H9 (cell line): ENCODE results near the gene ROBO3. TPM values are rescaled to one million over a fixed set of nuclear protein-coding genes. Genes with fewer than 3 reads are reported as not detected.

Experiments
- DNase-seq: peaks from one replicate; pipeline ENCODE4 v3.0.0-alpha.2; 2017
- H2AFZ ChIP-seq: one replicate; pipeline ENCODE4 v1.6.1; 2013; ENCODE audit warnings: mild to moderate bottlenecking, low read length, control low read depth, moderate library complexity
- H2AK5ac ChIP-seq: 2 replicates; pipeline ENCODE4 v1.6.1; 2013; ENCODE audit warnings: low read length, control low read depth, mixed read lengths; ENCODE audit not compliant: insufficient read length
- H2BK120ac ChIP-seq: one replicate; pipeline ENCODE4 v1.6.1; 2013; ENCODE audit warnings: low read depth, mild to moderate bottlenecking, low read length, control low read depth, inconsistent platforms; ENCODE audit not compliant: poor library complexity, severe bottlenecking
- H2BK12ac ChIP-seq: 2 replicates; pipeline ENCODE4 v1.6.1; 2013; ENCODE audit warnings: low read length, control low read depth, mixed read lengths, low read depth; ENCODE audit not compliant: insufficient read length
- H2BK15ac ChIP-seq: 2 replicates; pipeline ENCODE4 v1.6.1; 2013; ENCODE audit warnings: low read depth, low read length, control low read depth
- H2BK20ac ChIP-seq: one replicate; pipeline ENCODE4 v1.6.1; 2013; ENCODE audit warnings: low read depth, mild to moderate bottlenecking, low read length, control low read depth, inconsistent platforms; ENCODE audit not compliant: poor library complexity, severe bottlenecking
- H2BK5ac ChIP-seq: 2 replicates; pipeline ENCODE4 v1.6.1; 2013; ENCODE audit warnings: low read length, control low read depth, mixed read lengths; ENCODE audit not compliant: insufficient read length
- H3K14ac ChIP-seq: 2 replicates; pipeline ENCODE4 v1.6.1; 2013; ENCODE audit warnings: low read length, control low read depth; ENCODE audit not compliant: insufficient read depth
- H3K18ac ChIP-seq: 2 replicates; pipeline ENCODE4 v1.6.1; 2013; ENCODE audit warnings: low read depth, mild to moderate bottlenecking, mixed read lengths, low read length, control low read depth; ENCODE audit not compliant: insufficient read length
- H3K23ac ChIP-seq: 2 replicates; pipeline ENCODE4 v1.6.1; 2013; ENCODE audit warnings: low read length, control low read depth, mixed read lengths, low read depth; ENCODE audit not compliant: insufficient read length
- H3K23me2 ChIP-seq: 2 replicates; pipeline ENCODE4 v1.6.1; 2013; ENCODE audit warnings: low read depth, mild to moderate bottlenecking, mixed read lengths, low read length, control low read depth; ENCODE audit not compliant: insufficient read length, poor library complexity, severe bottlenecking
- H3K27ac ChIP-seq: 2 replicates; pipeline ENCODE4 v1.5.1; 2013; ENCODE audit warnings: low read length, control low read depth, mixed read lengths, low read depth; ENCODE audit not compliant: insufficient read length
- H3K27me3 ChIP-seq: 2 replicates; pipeline ENCODE4 v1.6.1; 2013; ENCODE audit warnings: low read length, control low read depth, inconsistent platforms; ENCODE audit not compliant: insufficient read depth
- H3K4ac ChIP-seq: 2 replicates; pipeline ENCODE4 v1.6.1; 2013; ENCODE audit warnings: low read depth, mild to moderate bottlenecking, control low read depth, inconsistent platforms, low read length, moderate library complexity
- H3K4me1 ChIP-seq: 2 replicates; pipeline ENCODE4 v1.6.1; 2013; ENCODE audit warnings: low read length, control low read depth, inconsistent platforms; ENCODE audit not compliant: insufficient read depth
- H3K4me2 ChIP-seq: 2 replicates; pipeline ENCODE4 v1.6.1; 2013; ENCODE audit warnings: low read length, control low read depth, mixed read lengths; ENCODE audit not compliant: insufficient read length, insufficient read depth
- H3K56ac ChIP-seq: 2 replicates; pipeline ENCODE4 v1.6.1; 2013; ENCODE audit warnings: low read depth, mild to moderate bottlenecking, mixed read lengths, low read length, control low read depth; ENCODE audit not compliant: insufficient read length
- H3K79me1 ChIP-seq: 2 replicates; pipeline ENCODE4 v1.6.1; 2013; ENCODE audit warnings: low read depth, mild to moderate bottlenecking, moderate library complexity, low read length, control low read depth, inconsistent platforms; ENCODE audit not compliant: insufficient read depth, poor library complexity, severe bottlenecking
- H3K79me2 ChIP-seq: 2 replicates; pipeline ENCODE4 v1.6.1; 2013; ENCODE audit warnings: low read length, control low read depth, inconsistent platforms; ENCODE audit not compliant: insufficient read depth
- H3K9ac ChIP-seq: 2 replicates; pipeline ENCODE4 v1.6.1; 2013; ENCODE audit warnings: low read length, control low read depth, mixed read lengths; ENCODE audit not compliant: insufficient read length; ENCODE audit errors: extremely low read depth
- H3K9me3 ChIP-seq: one replicate; pipeline ENCODE4 v1.6.1; 2013; ENCODE audit warnings: low read depth, low read length, inconsistent platforms; ENCODE audit not compliant: control insufficient read depth
- H3T11ph ChIP-seq: one replicate; pipeline ENCODE4 v1.6.1; 2013; ENCODE audit warnings: mild to moderate bottlenecking, low read length, control low read depth, inconsistent platforms
- H4K20me1 ChIP-seq: one replicate; pipeline ENCODE4 v1.6.1; 2013; ENCODE audit not compliant: control insufficient read depth, insufficient read length, insufficient read depth
- H4K5ac ChIP-seq: 2 replicates; pipeline ENCODE4 v1.6.1; 2013; ENCODE audit warnings: low read depth, mild to moderate bottlenecking, mixed read lengths, low read length, control low read depth; ENCODE audit not compliant: insufficient read length
- H4K8ac ChIP-seq: replicated peaks from 2 replicates; pipeline ENCODE4 v1.6.1; 2013; ENCODE audit warnings: low read length, control low read depth, mixed read lengths, low read depth; ENCODE audit not compliant: insufficient read length
- H4K91ac ChIP-seq: 2 replicates; pipeline ENCODE4 v1.6.1; 2013; ENCODE audit warnings: low read depth, mild to moderate bottlenecking, moderate library complexity, mixed read lengths, low read length, control low read depth; ENCODE audit not compliant: insufficient read length
- H3K27ac Mint-ChIP-seq, 3 experiments: 2 replicates in 2 of 3; 3 replicates in 1 of 3; pipeline ENCODE4 v1.8.0; 2020 to 2021; ENCODE audit warnings: mixed read lengths in 3 of 3, mild to moderate bottlenecking in 1 of 3, moderate library complexity in 1 of 3
- H3K27me3 Mint-ChIP-seq: 2 replicates; pipeline ENCODE4 v1.8.0; 2021; ENCODE audit warnings: low read depth, mild to moderate bottlenecking, moderate library complexity, mixed read lengths
- H3K36me3 Mint-ChIP-seq, 3 experiments: 2 replicates in 2 of 3; 3 replicates in 1 of 3; pipeline ENCODE4 v1.8.0; 2020 to 2021; ENCODE audit warnings: low read depth in 3 of 3, mixed read lengths in 3 of 3; ENCODE audit not compliant: insufficient read depth in 1 of 3
- H3K4me1 Mint-ChIP-seq, 2 experiments: 2 replicates each; pipeline ENCODE4 v1.8.0; 2020; ENCODE audit warnings: mixed read lengths in 2 of 2
- H3K4me3 Mint-ChIP-seq, 2 experiments: 2 replicates in 1 of 2; 3 replicates in 1 of 2; pipeline ENCODE4 v1.8.0; 2020 to 2021; ENCODE audit warnings: mild to moderate bottlenecking in 2 of 2, mixed read lengths in 2 of 2, moderate library complexity in 1 of 2
- H3K9me3 Mint-ChIP-seq, 2 experiments: 2 replicates in 1 of 2; 3 replicates in 1 of 2; pipeline ENCODE4 v1.8.0; 2020; ENCODE audit warnings: mild to moderate bottlenecking in 2 of 2, mixed read lengths in 2 of 2, moderate library complexity in 1 of 2
- CTCF ChIP-seq: fragments of 200-600 bp; sonication (generic); conservative IDR thresholded peaks from 3 replicates; pipeline ENCODE4 v1.8.0; 2021; ENCODE audit warnings: antibody characterized with exemption, mild to moderate bottlenecking
- WGBS: extraction: QIAGEN DNeasy Blood & Tissue Kit; methylation state at CpG from one replicate; pipeline ENCODE4 v1.1.7; 2013; ENCODE audit warnings: missing lambda C conversion rate, low lambda C conversion rate, mixed read lengths; ENCODE audit not compliant: insufficient read length; ENCODE audit errors: extremely low coverage; 5-methylcytosine and 5-hydroxymethylcytosine counted together
- total RNA-seq: library from RNA; stranded (reverse); gene quantifications from 2 replicates; pipeline ENCODE4 v1.2.1, GENCODE V29; 2021

ROBO3 gene
- total RNA-seq, 1 experiment from 2014 or later = 12.6 TPM

GRCh38 chr11:124894606-124895430 is 29.6 kb downstream of the ROBO3 start:
- no peak for DNase-seq
- Mint-ChIP-seq H3K27me3 (peaks cover 15% of the 10 kb centered on the region), H3K4me1 (peaks cover 16 to 17% of the 10 kb centered on the region in 2 experiments), H3K4me3 (no peak overlapping the region), H3K36me3 (no peaks in the 10 kb centered on the region), H3K9me3 (no peaks in the 10 kb centered on the region), H3K27ac (no peak overlapping the region)
- H4K20me1 ChIP-seq = no peaks in the 10 kb centered on the region
- H3K23ac ChIP-seq = no peak overlapping the region
- H2BK15ac ChIP-seq = no peak overlapping the region
- H3K79me2 ChIP-seq = no peaks in the 10 kb centered on the region
- no peak overlapping the region for H2BK5ac ChIP-seq
- H4K91ac ChIP-seq = no peak overlapping the region
- no peak overlapping the region for H3K9ac ChIP-seq
- H3K18ac ChIP-seq = no peak overlapping the region
- no peak overlapping the region for H2BK12ac ChIP-seq
- H3K9me3 ChIP-seq = no peaks in the 10 kb centered on the region
- H2BK20ac ChIP-seq = no peak overlapping the region
- H3K4ac ChIP-seq = no peak overlapping the region
- H3K27ac ChIP-seq = no peak overlapping the region
- no peak overlapping the region for H3K14ac ChIP-seq
- WGBS = no CpG with 5 or more reads among the region's 4 CpGs
- no peak overlapping the region for H2AFZ ChIP-seq
- no peak overlapping the region for H3K4me2 ChIP-seq
- H3K23me2 ChIP-seq = no peaks in the 10 kb centered on the region
- no peak overlapping the region for H2AK5ac ChIP-seq
- no peak overlapping the region for H4K5ac ChIP-seq
- no peaks in the 10 kb centered on the region for H3K27me3 ChIP-seq
- no peak overlapping the region for H3K56ac ChIP-seq
- no peaks in the 10 kb centered on the region for H3K79me1 ChIP-seq
- no peak for TF ChIP-seq CTCF
- H2BK120ac ChIP-seq = no peak overlapping the region
- H3K4me1 ChIP-seq = peaks cover 4% of the 10 kb centered on the region; the same call in 1 of the 2 replicates
- no peak overlapping the region for H4K8ac ChIP-seq
- no peak overlapping the region for H3T11ph ChIP-seq
